HepG2 (cell line): ENCODE data around the gene SLC16A5. TPM values are rescaled to one million over a fixed set of nuclear protein-coding genes. Genes with fewer than 3 reads are reported as not detected.

Experiments
- CREB1 ChIP-seq, 2 experiments: fragments of 450-650 bp in 1 of 2; IDR thresholded peaks; 2 replicates each; pipeline ENCODE4 v1.6.1; 2016 to 2017; ENCODE audit warnings: control low read depth in 1 of 2, mild to moderate bottlenecking in 1 of 2, missing compliant biosample characterization in 1 of 2, missing genetic modification characterization in 1 of 2
- HMGA1 ChIP-seq: sonication (generic); formaldehyde crosslinking; conservative IDR thresholded peaks from 2 replicates; pipeline ENCODE4 v1.4.0; 2020; ENCODE audit warnings: missing genetic modification reagents
- IRX3 ChIP-seq: sonication (generic); formaldehyde crosslinking; IDR thresholded peaks from 2 replicates; pipeline ENCODE4 v1.8.1; 2023; ENCODE audit warnings: mild to moderate bottlenecking, low read depth, missing genetic modification reagents, borderline replicate concordance
- LCORL ChIP-seq, 2 experiments: fragments of 450-650 bp in 1 of 2; sonication (generic) in 1 of 2; formaldehyde crosslinking in 1 of 2; IDR thresholded peaks; 2 replicates each; pipeline versions ENCODE4 v1.5.0 to v1.6.1; 2017 to 2020; ENCODE audit warnings: antibody characterized with exemption in 1 of 2, missing genetic modification reagents in 1 of 2
- MED13 ChIP-seq: sonication (generic); formaldehyde crosslinking; IDR thresholded peaks from 2 replicates; pipeline ENCODE4 v1.5.0; 2020; ENCODE audit warnings: missing genetic modification reagents
- MIER3 ChIP-seq: IDR thresholded peaks from 2 replicates; pipeline ENCODE4 v1.6.1; 2016; ENCODE audit warnings: missing compliant biosample characterization, borderline replicate concordance
- PITX1 ChIP-seq: sonication (generic); formaldehyde crosslinking; IDR thresholded peaks from 2 replicates; pipeline ENCODE4 v1.5.1; 2020; ENCODE audit warnings: mild to moderate bottlenecking, missing genetic modification reagents
- RXRB ChIP-seq: IDR thresholded peaks from 2 replicates; pipeline ENCODE4 v1.6.1; 2016; ENCODE audit warnings: borderline replicate concordance, missing genetic modification reagents, missing compliant biosample characterization
- SRSF9 ChIP-seq: fragments of 200-400 bp; formaldehyde crosslinking; IDR thresholded peaks from 2 replicates; pipeline ENCODE4 v1.6.1; 2018; ENCODE audit warnings: borderline replicate concordance, mild to moderate bottlenecking, low read depth, low read length; ENCODE audit not compliant: insufficient read depth, poor library complexity, severe bottlenecking
- U2AF2 ChIP-seq: fragments of 200-400 bp; formaldehyde crosslinking; IDR thresholded peaks from 2 replicates; pipeline ENCODE4 v1.6.1; 2017; ENCODE audit warnings: low read depth, mild to moderate bottlenecking, low read length
- YY1 ChIP-seq: IDR thresholded peaks from 2 replicates; pipeline ENCODE4 v1.6.1; 2011; ENCODE audit warnings: low read length, low read depth, moderate library complexity, mild to moderate bottlenecking; ENCODE audit not compliant: insufficient read depth, insufficient replicate concordance
- ZFP36L2 ChIP-seq: sonication (generic); formaldehyde crosslinking; IDR thresholded peaks from 2 replicates; pipeline ENCODE4 v1.4.0; 2020; ENCODE audit warnings: missing genetic modification reagents
- ZKSCAN5 ChIP-seq: sonication (generic); formaldehyde crosslinking; IDR thresholded peaks from 2 replicates; pipeline ENCODE4 v1.5.1; 2020; ENCODE audit warnings: mild to moderate bottlenecking, missing genetic modification reagents
- ZNF12 ChIP-seq: sonication (generic); formaldehyde crosslinking; IDR thresholded peaks from 2 replicates; pipeline ENCODE4 v1.5.0; 2020; ENCODE audit warnings: missing genetic modification reagents
- ZNF484 ChIP-seq: sonication (generic); formaldehyde crosslinking; IDR thresholded peaks from 2 replicates; pipeline ENCODE4 v1.5.1; 2020; ENCODE audit warnings: mild to moderate bottlenecking, low read depth, missing genetic modification reagents, borderline replicate concordance
- ZNF749 ChIP-seq: sonication (generic); formaldehyde crosslinking; IDR thresholded peaks from 2 replicates; pipeline ENCODE4 v1.8.0; 2022; ENCODE audit warnings: mild to moderate bottlenecking, missing genetic modification reagents, moderate library complexity, borderline replicate concordance
- ZNF891 ChIP-seq: sonication (generic); formaldehyde crosslinking; IDR thresholded peaks from 2 replicates; pipeline ENCODE4 v1.5.0; 2020; ENCODE audit warnings: mild to moderate bottlenecking, missing genetic modification reagents
- polyA plus RNA-seq, 8 experiments: library from polyadenylated mRNA; depleted of rRNA in 3 of 8; stranded (reverse) in 7 of 8; unstranded in 1 of 8; fragments of >200 nt; fragmentation: Illumina TruSeq in 4 of 8; extraction: Trizol in 4 of 8; gene quantifications; 2 replicates each; pipeline versions ENCODE4 v1.2.1 to v1.2.3, GENCODE V29; 2011 to 2016; ENCODE audit warnings: low read depth in 4 of 8, missing spikeins in 1 of 8, mixed read lengths in 1 of 8; ENCODE audit not compliant: insufficient read depth in 1 of 8
- total RNA-seq, 5 experiments: library from RNA; depleted of rRNA; stranded (reverse); fragments of >200 nt; fragmentation: Illumina TruSeq; extraction: Trizol; gene quantifications; 2 replicates each; pipeline ENCODE4 v1.2.3, GENCODE V29; 2016; ENCODE audit warnings: low read depth in 1 of 5
- TF ChIP-seq, protein P1 (sequence below): sonication (generic); formaldehyde crosslinking; IDR thresholded peaks from 2 replicates; pipeline ENCODE4 v1.4.0; 2020; ENCODE audit warnings: mild to moderate bottlenecking, missing genetic modification reagents
- TF ChIP-seq, protein P2 (sequence below): sonication (generic); formaldehyde crosslinking; IDR thresholded peaks from 2 replicates; pipeline ENCODE4 v1.4.0; 2020; ENCODE audit warnings: missing genetic modification reagents
- TF ChIP-seq, protein P3 (sequence below): sonication (generic); formaldehyde crosslinking; IDR thresholded peaks from 2 replicates; pipeline ENCODE4 v1.5.0; 2020; ENCODE audit warnings: mild to moderate bottlenecking, missing genetic modification reagents, borderline replicate concordance

SLC16A5 gene
- total and polyA plus RNA-seq, 2 of the 13 experiments (the other 11 are each of a cell fraction or from before 2014, with no cell fraction given), result 0.69 to 5.6 TPM

DNA sequence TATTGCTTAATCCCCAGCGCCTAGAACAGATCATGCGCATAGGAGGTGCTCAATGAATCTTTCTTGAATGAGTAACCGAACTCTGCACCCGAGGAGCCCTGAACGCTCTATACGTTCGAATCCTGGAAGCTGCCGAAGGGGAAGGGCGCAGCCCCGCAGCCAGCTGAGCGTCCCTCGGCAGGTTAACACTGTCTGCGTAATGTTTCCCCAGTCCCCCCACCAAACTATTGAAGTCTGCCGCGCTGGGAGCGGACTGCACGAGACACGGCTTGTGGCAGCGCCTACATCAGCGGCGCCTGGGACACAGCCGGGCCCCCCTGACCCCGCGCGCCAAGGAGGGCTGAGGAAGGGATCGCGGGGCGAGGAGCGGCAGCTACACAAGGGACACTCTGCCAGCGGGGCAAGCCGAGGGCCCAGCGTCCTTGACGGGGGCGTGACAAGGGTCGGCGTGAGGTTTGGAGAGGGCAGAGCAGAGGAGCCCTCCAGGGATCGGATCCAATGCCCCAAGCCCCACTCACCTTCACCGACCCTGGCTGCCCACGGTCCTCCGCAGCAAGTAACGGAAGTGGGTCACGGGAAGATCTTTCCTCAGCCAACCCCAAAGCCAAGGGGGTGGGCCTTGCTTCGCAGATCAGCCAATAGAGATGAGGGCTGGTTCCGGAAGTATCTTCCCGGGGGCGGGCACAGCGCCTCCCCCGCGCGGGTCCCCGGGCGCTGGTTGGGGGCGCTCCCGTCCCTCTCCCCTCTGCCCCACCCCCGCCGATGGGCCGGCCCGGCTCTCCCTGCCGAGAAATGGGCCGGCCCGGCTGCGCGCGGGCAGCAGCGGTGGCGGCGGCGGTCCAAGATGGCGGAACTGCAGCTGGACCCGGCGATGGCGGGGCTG is 41.1 kb upstream of the SLC16A5 start, which contains the start of the genes ATP5PD and KCTD2 (continued):
- peak; percentile 58; the same call in 1 of the 2 replicates for TF ChIP-seq RXRB (CRISPR knock-in tag)
- TF ChIP-seq, protein P1, sequence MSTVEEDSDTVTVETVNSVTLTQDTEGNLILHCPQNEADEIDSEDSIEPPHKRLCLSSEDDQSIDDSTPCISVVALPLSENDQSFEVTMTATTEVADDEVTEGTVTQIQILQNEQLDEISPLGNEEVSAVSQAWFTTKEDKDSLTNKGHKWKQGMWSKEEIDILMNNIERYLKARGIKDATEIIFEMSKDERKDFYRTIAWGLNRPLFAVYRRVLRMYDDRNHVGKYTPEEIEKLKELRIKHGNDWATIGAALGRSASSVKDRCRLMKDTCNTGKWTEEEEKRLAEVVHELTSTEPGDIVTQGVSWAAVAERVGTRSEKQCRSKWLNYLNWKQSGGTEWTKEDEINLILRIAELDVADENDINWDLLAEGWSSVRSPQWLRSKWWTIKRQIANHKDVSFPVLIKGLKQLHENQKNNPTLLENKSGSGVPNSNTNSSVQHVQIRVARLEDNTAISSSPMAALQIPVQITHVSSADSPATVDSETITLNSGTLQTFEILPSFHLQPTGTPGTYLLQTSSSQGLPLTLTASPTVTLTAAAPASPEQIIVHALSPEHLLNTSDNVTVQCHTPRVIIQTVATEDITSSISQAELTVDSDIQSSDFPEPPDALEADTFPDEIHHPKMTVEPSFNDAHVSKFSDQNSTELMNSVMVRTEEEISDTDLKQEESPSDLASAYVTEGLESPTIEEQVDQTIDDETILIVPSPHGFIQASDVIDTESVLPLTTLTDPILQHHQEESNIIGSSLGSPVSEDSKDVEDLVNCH (CRISPR knock-in tag), result no peak
- no peak for TF ChIP-seq MED13 (CRISPR knock-in tag)
- TF ChIP-seq, protein P2, sequence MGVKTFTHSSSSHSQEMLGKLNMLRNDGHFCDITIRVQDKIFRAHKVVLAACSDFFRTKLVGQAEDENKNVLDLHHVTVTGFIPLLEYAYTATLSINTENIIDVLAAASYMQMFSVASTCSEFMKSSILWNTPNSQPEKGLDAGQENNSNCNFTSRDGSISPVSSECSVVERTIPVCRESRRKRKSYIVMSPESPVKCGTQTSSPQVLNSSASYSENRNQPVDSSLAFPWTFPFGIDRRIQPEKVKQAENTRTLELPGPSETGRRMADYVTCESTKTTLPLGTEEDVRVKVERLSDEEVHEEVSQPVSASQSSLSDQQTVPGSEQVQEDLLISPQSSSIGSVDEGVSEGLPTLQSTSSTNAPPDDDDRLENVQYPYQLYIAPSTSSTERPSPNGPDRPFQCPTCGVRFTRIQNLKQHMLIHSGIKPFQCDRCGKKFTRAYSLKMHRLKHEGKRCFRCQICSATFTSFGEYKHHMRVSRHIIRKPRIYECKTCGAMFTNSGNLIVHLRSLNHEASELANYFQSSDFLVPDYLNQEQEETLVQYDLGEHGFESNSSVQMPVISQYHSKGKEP, result no peak
- TF ChIP-seq ZNF749, result peak; percentile 88; the same call in 1 of the 2 replicates
- TF ChIP-seq, protein P3, sequence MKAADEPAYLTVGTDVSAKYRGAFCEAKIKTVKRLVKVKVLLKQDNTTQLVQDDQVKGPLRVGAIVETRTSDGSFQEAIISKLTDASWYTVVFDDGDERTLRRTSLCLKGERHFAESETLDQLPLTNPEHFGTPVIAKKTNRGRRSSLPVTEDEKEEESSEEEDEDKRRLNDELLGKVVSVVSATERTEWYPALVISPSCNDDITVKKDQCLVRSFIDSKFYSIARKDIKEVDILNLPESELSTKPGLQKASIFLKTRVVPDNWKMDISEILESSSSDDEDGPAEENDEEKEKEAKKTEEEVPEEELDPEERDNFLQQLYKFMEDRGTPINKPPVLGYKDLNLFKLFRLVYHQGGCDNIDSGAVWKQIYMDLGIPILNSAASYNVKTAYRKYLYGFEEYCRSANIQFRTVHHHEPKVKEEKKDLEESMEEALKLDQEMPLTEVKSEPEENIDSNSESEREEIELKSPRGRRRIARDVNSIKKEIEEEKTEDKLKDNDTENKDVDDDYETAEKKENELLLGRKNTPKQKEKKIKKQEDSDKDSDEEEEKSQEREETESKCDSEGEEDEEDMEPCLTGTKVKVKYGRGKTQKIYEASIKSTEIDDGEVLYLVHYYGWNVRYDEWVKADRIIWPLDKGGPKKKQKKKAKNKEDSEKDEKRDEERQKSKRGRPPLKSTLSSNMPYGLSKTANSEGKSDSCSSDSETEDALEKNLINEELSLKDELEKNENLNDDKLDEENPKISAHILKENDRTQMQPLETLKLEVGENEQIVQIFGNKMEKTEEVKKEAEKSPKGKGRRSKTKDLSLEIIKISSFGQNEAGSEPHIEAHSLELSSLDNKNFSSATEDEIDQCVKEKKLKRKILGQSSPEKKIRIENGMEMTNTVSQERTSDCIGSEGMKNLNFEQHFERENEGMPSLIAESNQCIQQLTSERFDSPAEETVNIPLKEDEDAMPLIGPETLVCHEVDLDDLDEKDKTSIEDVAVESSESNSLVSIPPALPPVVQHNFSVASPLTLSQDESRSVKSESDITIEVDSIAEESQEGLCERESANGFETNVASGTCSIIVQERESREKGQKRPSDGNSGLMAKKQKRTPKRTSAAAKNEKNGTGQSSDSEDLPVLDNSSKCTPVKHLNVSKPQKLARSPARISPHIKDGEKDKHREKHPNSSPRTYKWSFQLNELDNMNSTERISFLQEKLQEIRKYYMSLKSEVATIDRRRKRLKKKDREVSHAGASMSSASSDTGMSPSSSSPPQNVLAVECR (CRISPR knock-in tag), result peak; percentile 98
- peak; percentile 81 for TF ChIP-seq CREB1 (IDR thresholded peaks at IDR 0.05)
- peak; percentile 90 for TF ChIP-seq CREB1 (CRISPR knock-in tag; IDR thresholded peaks at IDR 0.05)
- TF ChIP-seq SRSF9, result no peak
- no peak; the same call in 1 of the 2 replicates for TF ChIP-seq MIER3 (CRISPR knock-in tag)
- TF ChIP-seq LCORL (IDR thresholded peaks at IDR 0.05), result no peak
- TF ChIP-seq LCORL (CRISPR knock-in tag; IDR thresholded peaks at IDR 0.05), result peak; percentile 89; the same call in 1 of the 2 replicates
- no peak for TF ChIP-seq ZKSCAN5 (CRISPR knock-in tag)
- peak; percentile 92 for TF ChIP-seq ZNF891 (CRISPR knock-in tag)
- no peak for TF ChIP-seq IRX3 (CRISPR knock-in tag)
- 0 out of 2 replicates have a peak, but pooled peaks have one; percentile 6 for TF ChIP-seq ZNF12
- no peak for TF ChIP-seq ZFP36L2 (CRISPR knock-in tag)
- TF ChIP-seq ZNF484 (CRISPR knock-in tag), result no peak; the same call in 1 of the 2 replicates
- TF ChIP-seq HMGA1 (CRISPR knock-in tag), result no peak
- TF ChIP-seq YY1, result peak; percentile 97
- peak; percentile 36; the same call in 1 of the 2 replicates for TF ChIP-seq PITX1 (CRISPR knock-in tag)
- TF ChIP-seq U2AF2, result no peak
